HUES6 (cell line): ENCODE data around the gene ATP4A.
"Not testable (repeated sequence)": the region's sequence is repeated elsewhere in the genome, so short reads cannot be mapped to it uniquely, and the experiment has no call there.

ENCODE experiments used
- H3K27ac ChIP-seq: 2 replicates; pipeline ENCODE4 v1.7.0; 2013; ENCODE audit warnings: low read depth, mild to moderate bottlenecking, low read length, inconsistent platforms
- H3K27me3 ChIP-seq: 2 replicates; pipeline ENCODE4 v1.6.1; 2013; ENCODE audit warnings: low read length; ENCODE audit not compliant: control insufficient read depth, insufficient read depth
- H3K36me3 ChIP-seq: 2 replicates; pipeline ENCODE4 v1.6.1; 2013; ENCODE audit warnings: low read length; ENCODE audit not compliant: control insufficient read depth, insufficient read depth
- H3K4me1 ChIP-seq: 2 replicates; pipeline ENCODE4 v1.6.1; 2013; ENCODE audit warnings: low read length; ENCODE audit not compliant: control insufficient read depth, insufficient read depth
- H3K4me3 ChIP-seq: 2 replicates; pipeline ENCODE4 v1.5.1; 2013; ENCODE audit warnings: low read depth, low read length
- H3K9ac ChIP-seq: one replicate; pipeline ENCODE4 v1.6.1; 2013; ENCODE audit warnings: mild to moderate bottlenecking, low read length
- H3K9me3 ChIP-seq: 2 replicates; pipeline ENCODE4 v1.6.1; 2013; ENCODE audit warnings: low read depth, low read length; ENCODE audit not compliant: control insufficient read depth, insufficient read depth

Gene ATP4A

DNA sequence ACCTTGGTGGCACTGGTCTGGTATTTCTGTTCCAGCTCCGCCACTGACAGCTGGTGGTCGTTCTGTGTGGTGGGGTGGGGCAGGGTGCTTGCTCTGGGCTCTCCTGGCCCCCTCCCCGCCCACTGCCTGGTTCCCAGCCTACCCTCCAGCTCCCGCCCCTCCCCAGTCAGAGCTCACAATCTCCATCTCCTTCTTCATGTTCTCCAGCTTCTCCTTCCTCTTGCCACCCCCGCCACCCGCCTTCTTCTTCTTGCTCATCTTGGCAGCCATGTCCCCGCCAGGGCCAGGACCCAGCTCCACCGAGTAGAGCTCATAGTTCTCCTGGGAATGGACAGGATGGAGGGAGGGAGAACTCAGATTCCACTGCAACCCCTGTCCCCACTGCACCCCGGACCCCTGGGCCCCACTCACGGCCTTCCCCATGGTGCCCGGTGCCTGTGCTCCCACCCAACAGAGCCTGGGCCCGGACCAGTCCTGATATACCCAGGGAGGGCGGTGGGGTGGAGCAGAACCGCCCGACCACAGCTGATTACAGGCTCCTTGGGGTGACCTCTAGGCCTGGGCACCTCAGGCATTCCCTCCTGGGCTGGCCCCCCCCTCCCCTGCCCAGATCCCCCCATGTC, at the start of gene ATP4A:
TSS of gene ATP4A (minus strand) at position 452 of the 623 bp plus-strand sequence. CDS start at position 423, 29 bp downstream.
- Histone ChIP-seq H3K4me3 (no peak within 1 kb of the TSS), H3K4me1 (0 out of 2 replicates have a peak, but pooled peaks cover 6% of the 10 kb centered on the region), H3K27me3 (peaks cover 41% of the 10 kb centered on the region), H3K9me3 (no peaks in the 10 kb centered on the region), H3K27ac (no peak within 1 kb of the TSS), H3K36me3 (no peaks in the 10 kb centered on the region), H3K9ac (no peak within 1 kb of the TSS)

DNA sequence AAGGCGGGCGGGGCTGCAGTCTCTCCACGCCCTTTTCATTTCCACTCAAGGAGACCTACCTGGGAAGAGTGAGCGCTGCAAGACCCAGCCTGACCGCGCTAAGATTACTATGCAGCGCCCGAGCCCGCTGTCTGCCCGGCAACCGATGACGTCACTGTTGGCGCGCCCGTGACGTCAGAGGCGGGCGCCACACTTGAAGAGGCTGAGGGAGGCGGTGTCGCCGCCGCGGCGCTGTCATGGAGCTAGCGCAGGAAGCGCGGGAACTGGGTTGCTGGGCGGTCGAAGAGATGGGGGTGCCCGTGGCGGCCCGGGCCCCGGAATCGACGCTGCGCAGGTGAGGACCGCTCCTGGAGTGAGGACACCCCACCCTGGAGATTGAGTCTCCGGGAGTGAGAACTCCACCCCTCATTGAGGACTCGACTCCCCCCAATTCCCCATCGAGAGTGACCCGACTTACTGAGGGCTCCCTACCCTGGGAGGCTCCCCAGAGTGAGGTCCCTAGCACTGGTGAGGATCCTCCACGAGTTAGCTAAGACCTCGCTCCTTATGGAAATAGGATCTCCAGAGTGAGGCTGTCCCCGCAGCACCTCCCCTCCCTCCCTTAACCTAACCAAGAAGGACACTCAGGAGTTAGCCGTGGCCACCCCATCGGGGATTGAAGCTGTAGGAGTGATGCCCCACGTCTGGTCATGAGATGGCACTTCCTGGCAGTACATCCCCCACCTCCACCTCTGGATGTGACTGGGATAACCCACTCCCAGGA, 49.3 kb upstream of the ATP4A start, which contains the start of gene HAUS5:
TSS of gene HAUS5 (plus strand) at position 177 of the 763 bp plus-strand sequence. CDS start at position 237, 60 bp downstream.
- Histone ChIP-seq H3K4me1 (no peaks in the 10 kb centered on the region), H3K27ac (no peak within 1 kb of the TSS), H3K9ac (peak within 1 kb of the TSS; percentile 84), H3K4me3 (peak within 1 kb of the TSS; percentile 77), H3K27me3 (no peaks in the 10 kb centered on the region), H3K9me3 (peaks cover 10% of the 10 kb centered on the region), H3K36me3 (peaks cover 29% of the 10 kb centered on the region)

DNA sequence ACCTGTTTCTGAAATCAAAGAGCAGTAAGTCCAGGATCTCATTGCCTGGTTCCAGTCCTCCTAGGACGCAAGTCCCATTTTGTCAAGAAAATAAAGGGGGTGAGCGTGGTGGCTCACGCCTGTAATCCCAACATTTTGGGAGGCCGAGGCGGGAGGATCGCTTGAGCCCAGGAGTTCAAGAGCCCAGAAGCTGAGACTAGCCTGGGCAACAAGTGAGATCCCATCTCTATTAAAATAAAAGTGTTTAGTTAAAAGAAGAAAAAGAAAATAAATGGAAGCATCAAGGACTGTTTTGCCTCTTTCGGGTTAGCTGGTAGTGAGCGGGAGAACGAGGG, 48.7 kb upstream of the ATP4A start:
- Histone ChIP-seq H3K4me3 (peak overlapping the region; percentile 77), H3K27me3 (no peaks in the 10 kb centered on the region), H3K4me1 (no peaks in the 10 kb centered on the region), H3K27ac (no peak overlapping the region), H3K9me3 (peaks cover 14% of the 10 kb centered on the region), H3K36me3 (peaks cover 24% of the 10 kb centered on the region), H3K9ac (no peak overlapping the region)

DNA sequence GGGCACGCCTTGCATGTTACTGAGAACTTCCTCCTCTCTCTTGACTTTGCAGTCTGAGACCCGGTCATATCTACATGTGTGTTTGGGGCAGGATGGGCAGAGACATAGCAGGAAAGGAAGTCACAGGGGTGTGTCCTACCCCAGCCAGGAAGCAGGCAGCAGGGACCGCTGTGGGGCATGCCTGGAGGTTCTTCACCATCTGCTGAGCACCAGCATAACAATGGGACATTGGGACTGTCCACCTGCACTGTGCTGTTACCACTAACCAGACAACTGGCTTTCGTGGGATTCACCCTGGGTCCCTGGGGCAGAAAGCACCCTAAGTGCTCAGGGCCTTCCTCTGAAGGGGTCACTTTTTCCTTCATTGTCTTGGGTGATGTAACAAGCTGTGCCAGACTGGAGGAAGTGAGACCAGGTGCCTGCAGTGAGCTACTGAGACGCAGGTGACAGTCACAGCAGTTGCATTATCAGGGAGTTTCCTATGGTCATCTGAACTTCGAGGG, 46.4 kb upstream of the ATP4A start:
- H3K4me3 ChIP-seq: no peak overlapping the region
- H3K27me3 ChIP-seq: no peaks in the 10 kb centered on the region
- H3K9ac ChIP-seq: no peak overlapping the region
- H3K27ac ChIP-seq: no peak overlapping the region
- H3K9me3 ChIP-seq: peaks cover 23% of the 10 kb centered on the region
- H3K36me3 ChIP-seq: peaks cover 9% of the 10 kb centered on the region
- H3K4me1 ChIP-seq: no peaks in the 10 kb centered on the region

DNA sequence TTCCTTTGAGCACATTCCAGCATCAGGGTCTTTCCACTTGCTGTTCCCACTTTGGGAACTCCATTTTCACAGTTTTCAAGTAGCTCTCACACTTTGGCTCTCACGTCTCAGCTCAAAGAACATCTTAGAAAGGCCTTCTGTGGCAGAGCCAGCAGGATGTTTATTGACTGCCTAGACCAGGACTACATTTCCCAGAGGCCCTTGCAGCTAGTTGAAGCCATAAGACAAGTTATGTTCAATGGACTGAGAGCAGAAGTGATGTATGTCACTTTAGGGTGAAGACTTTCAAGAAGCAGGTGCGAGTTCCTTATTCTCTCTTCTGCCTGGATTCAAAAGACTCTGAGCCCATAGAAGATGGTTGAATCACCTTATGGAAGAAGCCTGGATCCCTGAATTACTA, 44.8 kb upstream of the ATP4A start:
- H3K9me3 ChIP-seq: peaks cover 23% of the 10 kb centered on the region
- no peaks in the 10 kb centered on the region for H3K27me3 ChIP-seq
- no peaks in the 10 kb centered on the region for H3K36me3 ChIP-seq
- no peak overlapping the region for H3K4me3 ChIP-seq
- H3K4me1 ChIP-seq: no peaks in the 10 kb centered on the region
- no peak overlapping the region for H3K9ac ChIP-seq
- no peak overlapping the region for H3K27ac ChIP-seq

DNA sequence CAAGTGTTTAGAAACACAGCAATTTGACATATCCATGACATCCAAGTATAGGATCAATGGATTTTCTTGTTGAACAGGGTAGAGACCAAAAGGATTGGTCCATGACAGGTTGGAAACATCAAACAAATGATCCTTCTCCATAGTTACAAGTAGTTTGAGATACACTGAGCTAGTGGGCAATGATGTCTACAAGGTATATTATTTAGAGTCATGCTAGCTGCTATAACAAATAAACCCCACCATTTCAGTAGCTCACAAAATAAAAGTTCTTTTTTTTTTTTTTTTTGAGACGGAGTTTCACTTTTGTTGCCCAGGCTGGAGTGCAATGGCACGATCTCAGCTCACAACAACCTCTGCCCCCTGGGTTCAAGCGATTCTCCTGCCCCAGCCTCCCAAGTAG, 44.2 kb upstream of the ATP4A start:
- Histone ChIP-seq H3K27ac (no peak overlapping the region), H3K9me3 (peaks cover 23% of the 10 kb centered on the region), H3K27me3 (no peaks in the 10 kb centered on the region), H3K4me3 (no peak overlapping the region), H3K36me3 (no peaks in the 10 kb centered on the region), H3K4me1 (no peaks in the 10 kb centered on the region), H3K9ac (no peak overlapping the region)

DNA sequence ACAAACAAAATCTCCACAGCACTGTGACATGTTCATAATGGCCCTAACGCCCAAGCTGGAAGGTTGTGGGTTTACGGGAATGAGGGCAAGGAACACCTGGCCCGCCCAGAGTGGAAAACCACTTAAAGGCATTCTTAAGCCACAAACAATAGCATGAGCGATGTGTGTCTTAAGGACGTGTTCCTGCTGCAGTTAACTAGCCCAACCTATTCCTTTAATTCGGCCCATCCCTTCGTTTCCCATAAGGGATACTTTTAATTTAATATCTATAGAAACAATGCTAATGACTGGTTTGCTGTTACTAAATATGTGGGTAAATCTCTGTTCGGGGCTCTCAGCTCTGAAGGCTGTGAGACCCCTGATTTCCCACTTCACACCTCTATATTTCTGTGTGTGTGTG, 43.7 kb upstream of the ATP4A start:
- H3K9ac ChIP-seq, H3K36me3 ChIP-seq, H3K27ac ChIP-seq, H3K4me3 ChIP-seq, H3K27me3 ChIP-seq, H3K4me1 ChIP-seq: not testable (repeated sequence)
- H3K9me3 ChIP-seq: peaks cover 23% of the 10 kb centered on the region

DNA sequence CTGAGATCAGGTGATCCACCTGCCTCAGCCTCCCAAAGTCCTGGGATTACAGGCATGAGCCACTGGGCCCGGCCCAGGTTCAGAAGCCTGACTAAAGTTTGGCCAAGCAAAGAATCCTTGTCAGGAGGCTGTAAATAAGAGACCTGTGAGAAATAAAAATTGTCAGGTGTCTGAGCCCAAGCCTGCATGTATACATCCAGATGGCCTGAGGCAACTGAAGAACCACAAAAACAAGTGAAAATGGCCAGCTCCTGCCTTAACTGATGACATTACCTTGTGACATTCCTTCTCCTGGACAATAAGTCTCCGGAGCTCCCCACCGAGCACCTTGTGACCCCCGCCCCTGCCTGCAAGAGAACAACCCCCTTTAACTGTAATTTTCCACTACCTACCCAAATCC, 41.0 kb upstream of the ATP4A start:
- not testable (repeated sequence) for H3K9ac ChIP-seq, H3K27ac ChIP-seq, H3K4me1 ChIP-seq, H3K4me3 ChIP-seq, H3K27me3 ChIP-seq, H3K36me3 ChIP-seq
- peaks cover 23% of the 10 kb centered on the region for H3K9me3 ChIP-seq

DNA sequence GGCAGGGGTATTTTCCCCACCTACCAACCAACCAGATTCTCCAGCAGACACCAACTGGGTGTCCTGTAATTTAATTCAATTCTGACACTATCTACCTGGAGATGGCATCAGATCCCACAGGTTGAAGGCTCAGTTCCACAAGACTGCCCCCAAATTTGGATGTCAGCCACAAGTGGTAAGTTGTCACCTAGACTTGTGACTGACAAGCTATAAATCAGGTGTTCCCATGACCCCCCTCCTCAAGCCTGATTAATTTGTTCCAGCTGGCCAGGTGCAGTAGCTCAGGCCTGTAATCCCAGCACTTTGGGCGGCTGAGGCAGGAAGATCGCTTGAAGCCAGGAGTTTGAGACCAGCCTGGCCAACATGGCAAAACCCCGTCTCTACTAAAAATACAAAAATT, 38.5 kb upstream of the ATP4A start:
- Histone ChIP-seq H3K9ac (no peak overlapping the region), H3K27ac (no peak overlapping the region), H3K36me3 (no peaks in the 10 kb centered on the region), H3K4me1 (no peaks in the 10 kb centered on the region), H3K27me3 (no peaks in the 10 kb centered on the region; the same call in 1 of the 2 replicates), H3K9me3 (peaks cover 8% of the 10 kb centered on the region), H3K4me3 (no peak overlapping the region)

DNA sequence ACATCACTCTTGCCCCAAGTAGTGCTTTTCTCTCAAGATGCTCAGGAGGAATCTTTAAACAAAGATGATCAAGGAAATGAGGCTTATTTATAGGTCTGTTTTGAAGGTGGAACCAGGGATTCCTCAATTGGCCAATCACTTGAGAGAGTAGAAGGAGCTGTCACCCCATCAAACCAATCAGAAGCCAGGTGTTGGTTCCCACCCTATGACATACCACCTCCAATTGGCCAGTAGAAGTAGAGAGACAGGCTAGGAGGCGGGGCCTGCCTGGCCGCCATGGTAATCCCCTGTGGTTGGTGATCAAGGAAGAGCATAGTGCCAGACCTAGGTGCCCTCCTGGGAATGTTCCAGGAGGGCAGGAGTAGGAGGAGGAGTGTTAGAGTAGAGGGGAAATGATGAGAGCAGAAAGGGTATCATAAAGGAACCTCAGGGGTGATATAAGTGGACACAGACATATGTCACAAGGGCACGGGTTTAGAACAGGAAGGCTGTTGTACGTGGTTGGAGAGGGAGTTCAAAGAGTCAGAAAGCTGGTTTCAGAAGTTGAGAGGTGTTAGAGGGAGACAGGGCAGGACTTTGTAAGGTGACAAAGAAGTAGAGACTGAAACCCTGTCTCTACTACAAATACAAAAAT, 33.0 kb upstream of the ATP4A start:
- H3K27me3 ChIP-seq: no peaks in the 10 kb centered on the region; the same call in 1 of the 2 replicates
- H3K27ac ChIP-seq: no peak overlapping the region
- H3K9me3 ChIP-seq: no peaks in the 10 kb centered on the region
- no peak overlapping the region for H3K9ac ChIP-seq
- no peaks in the 10 kb centered on the region for H3K36me3 ChIP-seq
- H3K4me3 ChIP-seq: no peak overlapping the region
- H3K4me1 ChIP-seq: no peaks in the 10 kb centered on the region

DNA sequence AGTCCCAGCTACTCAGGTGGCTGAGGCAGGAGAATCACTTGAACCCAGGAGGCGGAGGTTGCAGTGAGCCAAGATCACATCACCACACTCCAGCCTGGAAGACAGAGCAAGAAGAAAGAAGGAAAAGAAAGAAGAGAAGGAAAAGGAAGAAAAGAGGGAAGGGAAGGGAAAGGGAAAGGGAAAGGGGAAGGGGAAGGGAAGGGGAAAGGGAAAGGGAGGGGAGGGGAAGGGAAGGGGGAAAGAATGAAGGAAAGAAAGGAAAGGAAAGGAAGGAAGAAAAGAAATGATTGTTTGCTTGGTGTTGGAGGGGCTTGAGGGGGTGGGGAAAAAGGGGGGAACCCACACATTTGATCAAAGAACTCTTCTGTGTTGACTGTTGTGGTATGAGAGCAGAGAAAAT, 32.5 kb upstream of the ATP4A start:
- Histone ChIP-seq H3K4me3 (no peak overlapping the region), H3K9me3 (no peaks in the 10 kb centered on the region), H3K27me3 (no peaks in the 10 kb centered on the region; the same call in 1 of the 2 replicates), H3K36me3 (no peaks in the 10 kb centered on the region), H3K4me1 (no peaks in the 10 kb centered on the region), H3K9ac (no peak overlapping the region), H3K27ac (no peak overlapping the region)
